B cell (primary cell): Measurements from ENCODE around the gene RETREG1. TPM values are rescaled to one million over a fixed set of nuclear protein-coding genes. Genes with fewer than 3 reads are reported as not detected.

Experiments used
- ATAC-seq: fragments of 200-7000 bp; cut with Tn5 transposase; one replicate; pipeline ENCODE4 v1.10.0; 2021; ENCODE audit warnings: low read depth, mild to moderate bottlenecking, moderate number of reproducible peaks, moderate library complexity
- CTCF ChIA-PET: fragments of 350-600 bp; sonication (Branson Sonifier 250); formaldehyde crosslinking; loops from one replicate; lab custom pipeline; 2021; ENCODE audit warnings: antibody characterized with exemption, inconsistent platforms; lab: Charles Lee
- POLR2A ChIA-PET: fragments of 350-600 bp; sonication (Branson Sonifier 250); formaldehyde crosslinking; loops from one replicate; lab custom pipeline; 2021; ENCODE audit warnings: antibody characterized with exemption; lab: Charles Lee
- DNase-seq: peaks from one replicate; pipeline ENCODE4 v3.0.0; 2013
- H2AFZ ChIP-seq: 2 replicates; pipeline ENCODE4 v1.6.1; 2012; ENCODE audit warnings: mild to moderate bottlenecking, low read depth, low read length; ENCODE audit not compliant: insufficient read depth, poor library complexity, severe bottlenecking
- H3K27ac ChIP-seq, 2 donors: 1 replicate in 1 of 2; 2 replicates in 1 of 2; pipeline ENCODE4 v1.5.1; 2012 to 2013; ENCODE audit warnings: low read length in 2 of 2, mild to moderate bottlenecking in 2 of 2, moderate library complexity in 1 of 2
- H3K27me3 ChIP-seq, 4 experiments: fragments of 200-600 bp in 1 of 4; sonication (generic) in 1 of 4; replicated peaks in 1 of 4; 1 replicate in 2 of 4; 2 replicates in 2 of 4; pipeline versions ENCODE4 v1.6.1 to v1.7.0; 2013 to 2016; ENCODE audit warnings: low read length in 3 of 4, mild to moderate bottlenecking in 2 of 4, mixed read lengths in 1 of 4, moderate library complexity in 1 of 4; ENCODE audit not compliant: insufficient read depth in 4 of 4, control insufficient read depth in 3 of 4; ENCODE audit errors: control extremely low read depth in 1 of 4
- H3K36me3 ChIP-seq, 2 experiments: replicated peaks in 1 of 2; 1 replicate in 1 of 2; 2 replicates in 1 of 2; pipeline versions ENCODE4 v1.6.1 to v1.7.1; 2013; ENCODE audit warnings: low read length in 1 of 2; ENCODE audit not compliant: insufficient read depth in 2 of 2, control insufficient read depth in 1 of 2; ENCODE audit errors: control extremely low read depth in 1 of 2, extremely low read depth in 1 of 2
- H3K4me1 ChIP-seq, 2 donors: fragments of 200-600 bp in 1 of 2; sonication (generic) in 1 of 2; 1 replicate in 1 of 2; 2 replicates in 1 of 2; pipeline versions ENCODE4 v1.5.1 to v1.6.1; 2013 to 2017; ENCODE audit warnings: low read length in 2 of 2; ENCODE audit not compliant: control insufficient read depth in 2 of 2, insufficient read depth in 2 of 2
- H3K4me2 ChIP-seq: replicated peaks from 2 replicates; pipeline ENCODE3; 2012; ENCODE audit warnings: mild to moderate bottlenecking, low read depth, low read length; ENCODE audit not compliant: poor library complexity, severe bottlenecking
- H3K4me3 ChIP-seq, 5 experiments: fragments of 200-600 bp in 1 of 5; sonication (generic) in 1 of 5; 1 replicate in 3 of 5; 2 replicates in 2 of 5; pipeline versions ENCODE4 v1.5.1 to v1.7.0; 2011 to 2016; ENCODE audit warnings: low read length in 4 of 5, mild to moderate bottlenecking in 4 of 5, low read depth in 2 of 5, control low read depth in 1 of 5, moderate library complexity in 1 of 5; ENCODE audit not compliant: insufficient read depth in 1 of 5; ENCODE audit errors: control extremely low read depth in 1 of 5, extremely low read depth in 1 of 5
- H3K79me2 ChIP-seq: fragments of 200-600 bp; sonication (generic); one replicate; pipeline ENCODE4 v1.6.0; 2016; ENCODE audit warnings: low read length; ENCODE audit not compliant: control insufficient read depth, insufficient read depth
- H3K9ac ChIP-seq: fragments of 200-600 bp; sonication (generic); 2 replicates; pipeline ENCODE4 v1.6.1; 2017; ENCODE audit warnings: mild to moderate bottlenecking, low read length, moderate library complexity
- H3K9me3 ChIP-seq, 3 donors: one replicate each; pipeline versions ENCODE4 v1.6.1 to v1.7.1; 2013; ENCODE audit warnings: low read length in 2 of 3; ENCODE audit not compliant: control insufficient read depth in 2 of 3, insufficient read depth in 1 of 3; ENCODE audit errors: control extremely low read depth in 1 of 3
- H4K20me1 ChIP-seq: 2 replicates; pipeline ENCODE4 v1.6.0; 2012; ENCODE audit warnings: mild to moderate bottlenecking, low read length; ENCODE audit not compliant: insufficient read depth, control insufficient read depth, poor library complexity, severe bottlenecking
- H3K27ac Mint-ChIP-seq: one replicate; pipeline ENCODE4 v1.8.0; 2021; ENCODE audit warnings: mixed read lengths
- H3K27me3 Mint-ChIP-seq: one replicate; pipeline ENCODE4 v1.8.0; 2021; ENCODE audit warnings: mixed read lengths
- H3K4me1 Mint-ChIP-seq: one replicate; pipeline ENCODE4 v1.8.0; 2021; ENCODE audit warnings: mixed read lengths
- H3K4me3 Mint-ChIP-seq: one replicate; pipeline ENCODE4 v1.8.0; 2021; ENCODE audit warnings: mixed read lengths
- H3K9me3 Mint-ChIP-seq: one replicate; pipeline ENCODE4 v1.8.0; 2022; ENCODE audit warnings: mixed read lengths; ENCODE audit not compliant: insufficient read depth
- CTCF ChIP-seq: fragments of 200-600 bp; IDR thresholded peaks from one replicate; pipeline ENCODE4 v1.8.0; 2022; ENCODE audit warnings: antibody characterized with exemption, mild to moderate bottlenecking
- EZH2 ChIP-seq: IDR thresholded peaks from 2 replicates; pipeline ENCODE4 v1.6.1; 2012; ENCODE audit warnings: borderline replicate concordance, low read depth, mild to moderate bottlenecking, moderate library complexity, low read length; ENCODE audit not compliant: insufficient read depth, poor library complexity, severe bottlenecking
- WGBS: methylation state at CpG from one replicate; pipeline ENCODE4 v1.1.5; 2013; ENCODE audit warnings: missing lambda C conversion rate; ENCODE audit not compliant: insufficient coverage; 5-methylcytosine and 5-hydroxymethylcytosine counted together
- intact Hi-C: fragments of 100-400 bp; cut with micrococcal nuclease; formaldehyde crosslinking; loops from one replicate; pipeline ENCODE4 v1.10.0; 2022
- polyA plus RNA-seq: library from polyadenylated mRNA; depleted of rRNA; stranded (reverse); fragments of >200 nt; gene quantifications from 2 replicates; pipeline ENCODE4 v1.2.3, GENCODE V29; 2012
- total RNA-seq, 2 donors: library from RNA; stranded (reverse); fragments of 120-200 nt in 1 of 2; gene quantifications; 1 replicate in 1 of 2; 2 replicates in 1 of 2; pipeline versions ENCODE4 v1.2.3 to v1.2.4, GENCODE V29; 2013 to 2022

RETREG1 gene
- total and polyA plus RNA-seq, 2 donors (not counting 1 experiment from before 2014, with no cell fraction given), result 5.1 to 12.9 TPM

GRCh38 chr5:16450163-16450562 is 166.6 kb downstream of the RETREG1 start:
- DNase-seq (no peak), ATAC-seq (no peak)
- no peaks in the 10 kb centered on the region for H3K27me3 Mint-ChIP-seq
- ChIA-PET CTCF (no interaction called here), POLR2A (no interaction called here)
- intact Hi-C loops, result no loop called here
- H3K9ac ChIP-seq, result no peak overlapping the region
- no peaks in the 10 kb centered on the region for H3K9me3 Mint-ChIP-seq
- no peak overlapping the region for H3K4me3 Mint-ChIP-seq
- peaks cover 26% of the 10 kb centered on the region for H4K20me1 ChIP-seq
- no peak overlapping the region for H2AFZ ChIP-seq
- H3K27ac ChIP-seq, result no peak overlapping the region
- no peaks in the 10 kb centered on the region for H3K27me3 ChIP-seq
- no peaks in the 10 kb centered on the region for H3K9me3 ChIP-seq
- WGBS, result 100% methylated on average over 1 of the region's 2 CpGs
- no peak overlapping the region for H3K4me2 ChIP-seq
- H3K36me3 ChIP-seq, result peaks cover 33 to 54% of the 10 kb centered on the region in 2 experiments
- H3K27ac Mint-ChIP-seq, result no peak overlapping the region
- H3K4me3 ChIP-seq, result no peak overlapping the region
- H3K4me1 Mint-ChIP-seq, result peaks cover 7% of the 10 kb centered on the region
- peaks cover 10% of the 10 kb centered on the region for H3K79me2 ChIP-seq
- TF ChIP-seq CTCF (no peak), EZH2 (no peak)
- H3K4me1 ChIP-seq, result no peaks in the 10 kb centered on the region

GRCh38 chr5:16446993-16447392 is 169.8 kb downstream of the RETREG1 start:
- no peak for DNase-seq
- POLR2A ChIA-PET, result no interaction called here

More at GRCh38 chr5:16446993-16447392, 169.8 kb downstream of the RETREG1 start:
- H3K4me3 Mint-ChIP-seq, result no peak overlapping the region
- H3K4me1 ChIP-seq, result no peaks in the 10 kb centered on the region
- ATAC-seq, result no peak
- no peak overlapping the region for H3K9ac ChIP-seq
- WGBS, result 100% methylated on average over 2 of the region's 5 CpGs
- peaks cover 25 to 36% of the 10 kb centered on the region in 2 experiments for H3K36me3 ChIP-seq
- H2AFZ ChIP-seq, result no peak overlapping the region
- peaks cover under 1% of the 10 kb centered on the region for H4K20me1 ChIP-seq
- H3K9me3 Mint-ChIP-seq, result no peaks in the 10 kb centered on the region
- H3K4me1 Mint-ChIP-seq, result no peaks in the 10 kb centered on the region
- no peak overlapping the region for H3K27ac Mint-ChIP-seq
- no peak overlapping the region for H3K27ac ChIP-seq
- no peaks in the 10 kb centered on the region for H3K27me3 Mint-ChIP-seq
- H3K4me2 ChIP-seq, result no peak overlapping the region
- no peaks in the 10 kb centered on the region for H3K27me3 ChIP-seq
- intact Hi-C loops, result no loop called here
- no peak for TF ChIP-seq CTCF
- TF ChIP-seq EZH2, result no peak
- H3K9me3 ChIP-seq, result no peaks in the 10 kb centered on the region
- no peak overlapping the region for H3K4me3 ChIP-seq
- H3K79me2 ChIP-seq, result no peaks in the 10 kb centered on the region
- CTCF ChIA-PET, result interaction anchor here (3.7 kb wide), 1 partner anchor 9 kb away, joined by 18 read pairs; no protein-coding TSS in a partner anchor
